Caco-2 (cell line): Measurements from ENCODE around the gene DLG2. TPM values are rescaled to one million over a fixed set of nuclear protein-coding genes. Genes with fewer than 3 reads are reported as not detected.

Experiments
- BruUV-seq: library from RNA; stranded (reverse); fragments of 400-500 nt; replicated peaks from 2 replicates; lab custom pipeline; 2021; lab: Mats Ljungman, UMichigan
- CTCF ChIA-PET: fragments of 300-600 bp; sonication (Branson Sonifier 250); formaldehyde crosslinking; loops from one replicate; lab custom pipeline; 2022; ENCODE audit warnings: antibody characterized with exemption; lab: Charles Lee
- POLR2A ChIA-PET: fragments of 300-600 bp; sonication (Branson Sonifier 250); formaldehyde crosslinking; loops from one replicate; lab custom pipeline; 2022; ENCODE audit warnings: antibody characterized with exemption; lab: Charles Lee
- DNase-seq, 2 experiments: peaks; one replicate each; pipeline versions ENCODE4 v3.0.0 to v3.0.0-alpha.2; 2020 to 2022
- H3K27me3 ChIP-seq: replicated peaks from 2 replicates; pipeline ENCODE4 v1.6.0; 2011; ENCODE audit warnings: low read length; ENCODE audit not compliant: control insufficient read depth, insufficient read depth
- H3K36me3 ChIP-seq: 2 replicates; pipeline ENCODE4 v1.5.1; 2011; ENCODE audit warnings: low read length; ENCODE audit not compliant: control insufficient read depth, insufficient read depth
- H3K4me1 ChIP-seq: fragments of 250-450 bp; sonication (Bioruptor Pico); 2 replicates; pipeline ENCODE4 v1.5.1; 2020; ENCODE audit warnings: mild to moderate bottlenecking
- H3K4me3 ChIP-seq: 2 replicates; pipeline ENCODE4 v1.5.1; 2011; ENCODE audit warnings: low read depth, mild to moderate bottlenecking, control low read depth, low read length
- H3K9me3 ChIP-seq: fragments of 250-450 bp; sonication (Bioruptor Pico); 2 replicates; pipeline ENCODE4 v1.5.1; 2020; ENCODE audit warnings: mild to moderate bottlenecking, moderate library complexity
- H3K27ac Mint-ChIP-seq: one replicate; pipeline ENCODE4 v1.8.0; 2022; ENCODE audit warnings: mixed read lengths; ENCODE audit not compliant: unreplicated experiment
- H3K27me3 Mint-ChIP-seq: one replicate; pipeline ENCODE4 v1.8.0; 2022; ENCODE audit warnings: mixed read lengths; ENCODE audit not compliant: insufficient read depth, unreplicated experiment
- H3K36me3 Mint-ChIP-seq: one replicate; pipeline ENCODE4 v1.8.0; 2022; ENCODE audit warnings: mild to moderate bottlenecking, mixed read lengths; ENCODE audit not compliant: insufficient read depth, unreplicated experiment
- H3K4me1 Mint-ChIP-seq: one replicate; pipeline ENCODE4 v1.8.0; 2022; ENCODE audit warnings: low read depth, mixed read lengths; ENCODE audit not compliant: unreplicated experiment
- H3K4me3 Mint-ChIP-seq: one replicate; pipeline ENCODE4 v1.8.0; 2022; ENCODE audit warnings: mild to moderate bottlenecking, moderate library complexity, mixed read lengths; ENCODE audit not compliant: unreplicated experiment
- H3K9me3 Mint-ChIP-seq: one replicate; pipeline ENCODE4 v1.8.0; 2022; ENCODE audit warnings: mixed read lengths; ENCODE audit not compliant: unreplicated experiment
- intact Hi-C: fragments of 100-400 bp; cut with micrococcal nuclease; formaldehyde crosslinking; loops from one replicate; pipeline ENCODE4 v1.10.0; 2022; ENCODE audit not compliant: unreplicated experiment
- total RNA-seq: library from RNA; stranded (reverse); gene quantifications from 2 replicates; pipeline ENCODE4 v1.2.3, GENCODE V29; 2022
- TF ChIP-seq, protein P1 (sequence below), 2 experiments: fragments of 200-600 bp in 1 of 2; IDR thresholded peaks; 1 replicate in 1 of 2; 2 replicates in 1 of 2; pipeline versions ENCODE4 v1.5.1 to v1.8.0; 2011 to 2022; ENCODE audit warnings: antibody characterized with exemption in 1 of 2, control low read depth in 1 of 2, inconsistent platforms in 1 of 2, low read depth in 1 of 2, low read length in 1 of 2, mild to moderate bottlenecking in 1 of 2, moderate library complexity in 1 of 2; ENCODE audit not compliant: insufficient read depth in 1 of 2, severe bottlenecking in 1 of 2, unreplicated experiment in 1 of 2

DLG2 gene
- total RNA-seq, 1 experiment from 2014 or later, result 21.6 TPM

DNA sequence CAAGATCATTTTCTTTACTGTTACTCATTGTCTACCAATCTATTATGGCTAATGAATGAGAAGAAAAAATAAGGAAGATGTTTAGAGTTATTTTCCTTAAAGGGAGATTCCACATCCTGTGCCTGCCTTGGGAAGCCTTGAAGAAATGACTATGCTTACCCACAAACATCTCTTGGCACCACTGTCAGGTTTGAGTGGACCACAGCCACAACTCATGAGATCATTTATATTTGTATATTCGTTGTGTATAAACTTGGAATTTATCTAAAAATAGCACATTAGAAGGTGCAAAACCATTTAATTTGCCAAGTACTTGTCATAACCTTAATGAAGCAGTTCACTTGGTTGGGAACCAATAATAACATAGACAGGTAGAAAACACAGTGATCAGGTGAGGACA is 740.8 kb downstream of the DLG2 start:
- no peaks in the 10 kb centered on the region for H3K27me3 Mint-ChIP-seq
- H3K9me3 Mint-ChIP-seq, result no peaks in the 10 kb centered on the region
- no peaks in the 10 kb centered on the region for H3K27me3 ChIP-seq
- no peak overlapping the region for H3K4me3 Mint-ChIP-seq
- peaks cover 8% of the 10 kb centered on the region for H3K4me1 Mint-ChIP-seq
- TF ChIP-seq, protein P1, sequence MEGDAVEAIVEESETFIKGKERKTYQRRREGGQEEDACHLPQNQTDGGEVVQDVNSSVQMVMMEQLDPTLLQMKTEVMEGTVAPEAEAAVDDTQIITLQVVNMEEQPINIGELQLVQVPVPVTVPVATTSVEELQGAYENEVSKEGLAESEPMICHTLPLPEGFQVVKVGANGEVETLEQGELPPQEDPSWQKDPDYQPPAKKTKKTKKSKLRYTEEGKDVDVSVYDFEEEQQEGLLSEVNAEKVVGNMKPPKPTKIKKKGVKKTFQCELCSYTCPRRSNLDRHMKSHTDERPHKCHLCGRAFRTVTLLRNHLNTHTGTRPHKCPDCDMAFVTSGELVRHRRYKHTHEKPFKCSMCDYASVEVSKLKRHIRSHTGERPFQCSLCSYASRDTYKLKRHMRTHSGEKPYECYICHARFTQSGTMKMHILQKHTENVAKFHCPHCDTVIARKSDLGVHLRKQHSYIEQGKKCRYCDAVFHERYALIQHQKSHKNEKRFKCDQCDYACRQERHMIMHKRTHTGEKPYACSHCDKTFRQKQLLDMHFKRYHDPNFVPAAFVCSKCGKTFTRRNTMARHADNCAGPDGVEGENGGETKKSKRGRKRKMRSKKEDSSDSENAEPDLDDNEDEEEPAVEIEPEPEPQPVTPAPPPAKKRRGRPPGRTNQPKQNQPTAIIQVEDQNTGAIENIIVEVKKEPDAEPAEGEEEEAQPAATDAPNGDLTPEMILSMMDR (IDR thresholded peaks at IDR 0.05; ENCODE audit: insufficient read depth in 1 of 2, low read depth in 1 of 2, low read length in 1 of 2, severe bottlenecking in 1 of 2, unreplicated experiment in 1 of 2), result no peak
- DNase-seq, result no peak
- H3K4me3 ChIP-seq, result no peak overlapping the region
- CTCF ChIA-PET, result no interaction called here
- no peaks in the 10 kb centered on the region for H3K9me3 ChIP-seq
- no peaks in the 10 kb centered on the region for H3K36me3 Mint-ChIP-seq
- H3K4me1 ChIP-seq, result peaks cover 15% of the 10 kb centered on the region; the same call in 1 of the 2 replicates
- H3K36me3 ChIP-seq, result no peaks in the 10 kb centered on the region
- H3K27ac Mint-ChIP-seq, result no peak overlapping the region
- POLR2A ChIA-PET, result interaction anchor here (0.7 kb wide), 1 partner anchor 45 kb away, joined by 3 read pairs; no protein-coding TSS in a partner anchor
- intact Hi-C loops, result loop anchor here (10.0 kb wide), 1 partner anchor 298 kb away; no protein-coding TSS in a partner anchor
- BruUV-seq, result no TSS peak

DNA sequence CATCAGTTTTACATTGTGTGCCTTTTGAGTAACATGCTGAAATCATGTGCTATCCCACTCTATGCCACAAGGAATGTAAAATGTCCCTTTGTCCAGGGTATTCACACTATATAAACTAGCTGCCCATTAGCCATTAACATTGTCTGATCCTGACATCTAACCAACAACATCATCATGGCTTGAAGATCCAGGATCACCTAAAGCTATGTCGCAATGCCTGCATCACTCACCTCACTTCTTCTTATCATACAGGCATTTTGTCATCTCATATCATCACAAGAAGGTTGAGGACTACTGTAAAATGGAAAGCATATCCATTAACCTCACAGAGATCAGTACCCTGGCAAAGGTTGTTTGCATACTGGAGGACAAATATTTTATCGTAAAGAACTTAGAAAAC is 742.3 kb downstream of the DLG2 start:
- H3K36me3 Mint-ChIP-seq, result no peaks in the 10 kb centered on the region
- intact Hi-C loops, result loop anchor here (10.0 kb wide), 1 partner anchor 300 kb away; no protein-coding TSS in a partner anchor
- H3K9me3 Mint-ChIP-seq, result no peaks in the 10 kb centered on the region
- ChIA-PET POLR2A (no interaction called here), CTCF (no interaction called here)
- H3K27ac Mint-ChIP-seq, result no peak overlapping the region
- no peak for DNase-seq
- no peaks in the 10 kb centered on the region for H3K9me3 ChIP-seq
- TF ChIP-seq, protein P1 (IDR thresholded peaks at IDR 0.05; ENCODE audit: insufficient read depth in 1 of 2, low read depth in 1 of 2, low read length in 1 of 2, severe bottlenecking in 1 of 2, unreplicated experiment in 1 of 2), result no peak
- H3K27me3 ChIP-seq, result no peaks in the 10 kb centered on the region
- BruUV-seq, result no TSS peak
- H3K4me1 ChIP-seq, result peaks cover 20% of the 10 kb centered on the region; the same call in 1 of the 2 replicates
- H3K4me3 ChIP-seq, result no peak overlapping the region
- peaks cover 8% of the 10 kb centered on the region for H3K4me1 Mint-ChIP-seq
- H3K27me3 Mint-ChIP-seq, result no peaks in the 10 kb centered on the region
- no peaks in the 10 kb centered on the region for H3K36me3 ChIP-seq
- no peak overlapping the region for H3K4me3 Mint-ChIP-seq

DNA sequence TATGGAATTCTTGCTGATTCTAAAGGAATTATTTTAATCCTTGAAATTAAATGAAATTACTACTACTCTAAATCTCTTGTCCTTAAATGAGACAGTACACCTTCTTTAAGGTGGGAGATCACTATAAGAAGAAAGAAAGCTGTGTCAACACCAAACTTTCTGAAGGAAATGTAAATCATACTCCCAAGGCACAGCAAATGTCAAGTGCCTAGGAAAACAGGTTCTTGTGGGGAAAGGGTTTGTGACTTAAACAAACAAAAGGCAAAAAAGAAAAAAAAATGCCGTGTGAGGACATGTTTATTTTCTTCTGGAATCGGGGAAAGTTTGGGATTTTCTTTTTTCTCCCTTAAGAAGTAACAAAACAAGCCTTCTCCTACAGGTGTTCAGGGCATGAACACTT is 745.1 kb downstream of the DLG2 start:
- DNase-seq, result peak in 1 of 2 experiments; percentile 36
- ChIA-PET POLR2A (no interaction called here), CTCF (no interaction called here)
- Mint-ChIP-seq H3K9me3 (peaks cover under 1% of the 10 kb centered on the region), H3K4me1 (peaks cover 8% of the 10 kb centered on the region), H3K27me3 (no peaks in the 10 kb centered on the region), H3K27ac (peak overlapping the region; percentile 83), H3K36me3 (peaks cover 6% of the 10 kb centered on the region), H3K4me3 (peak overlapping the region; percentile 72)
- H3K36me3 ChIP-seq, result no peaks in the 10 kb centered on the region
- no peaks in the 10 kb centered on the region for H3K9me3 ChIP-seq
- no TSS peak for BruUV-seq
- 0 out of 2 replicates have a peak overlapping the region, but pooled peaks have one; percentile 1 for H3K4me3 ChIP-seq
- intact Hi-C loops, result loop anchor here (2.0 to 10.0 kb wide), 4 partner anchors 29 to 303 kb away; no protein-coding TSS in a partner anchor
- H3K27me3 ChIP-seq, result no peaks in the 10 kb centered on the region
- H3K4me1 ChIP-seq, result peaks cover 20% of the 10 kb centered on the region; the same call in 1 of the 2 replicates
- TF ChIP-seq, protein P1 (IDR thresholded peaks at IDR 0.05; ENCODE audit: insufficient read depth in 1 of 2, low read depth in 1 of 2, low read length in 1 of 2, severe bottlenecking in 1 of 2, unreplicated experiment in 1 of 2), result no peak
